HG02610 (cell line): Measurements from ENCODE around the gene EFEMP2.
A peak's percentile ranks its signal among the peaks of the same experiment; 100 is the strongest.

ENCODE experiments used
- ATAC-seq: cut with Tn5 transposase; IDR thresholded peaks from one replicate; pipeline ENCODE4 v1.9.1; 2021; ENCODE audit warnings: mild to moderate bottlenecking, moderate library complexity; ENCODE audit not compliant: unreplicated experiment

The EFEMP2 gene

GRCh38 chr11:65872586-65873317 is at the start of gene EFEMP2:
TSS of gene EFEMP2 (minus strand) at chr11:65872800. CDS start at chr11:65872354, 446 bp downstream.
- ATAC-seq = no peak

- ATAC-seq = no peak
These were observed 49.3 kb upstream of the EFEMP2 start for GRCh38 chr11:65921876-65922275.

- ATAC-seq = no peak
These were observed 48.5 kb upstream of the EFEMP2 start for GRCh38 chr11:65921033-65921555.

- ATAC-seq = no peak
These were observed 47.8 kb upstream of the EFEMP2 start for GRCh38 chr11:65920372-65920802.

- peak; percentile 28 for ATAC-seq
These were observed 47.2 kb upstream of the EFEMP2 start for GRCh38 chr11:65919573-65920371.

GRCh38 chr11:65919141-65919572 is 46.6 kb upstream of the EFEMP2 start, which contains the start of gene DRAP1:
TSS of gene DRAP1 (plus strand) at chr11:65919426. CDS start at chr11:65919502, 76 bp downstream.
- ATAC-seq = peak; percentile 82

GRCh38 chr11:65918211-65919140 is 45.9 kb upstream of the EFEMP2 start, which contains the start of gene C11orf68:
TSS of gene C11orf68 (minus strand) at chr11:65919062. CDS start at chr11:65919031, 31 bp downstream.
- peak; percentile 45 for ATAC-seq

GRCh38 chr11:65917434-65918210 is 45.0 kb upstream of the EFEMP2 start:
- no peak for ATAC-seq

GRCh38 chr11:65917077-65917433 is 44.5 kb upstream of the EFEMP2 start:
- no peak for ATAC-seq

- ATAC-seq = no peak
These were observed 43.8 kb upstream of the EFEMP2 start for GRCh38 chr11:65916391-65916790.

GRCh38 chr11:65915821-65916251 is 43.2 kb upstream of the EFEMP2 start:
- no peak for ATAC-seq

GRCh38 chr11:65915101-65915820 is 42.7 kb upstream of the EFEMP2 start:
- ATAC-seq = no peak

GRCh38 chr11:65912845-65913244 is 40.2 kb upstream of the EFEMP2 start:
- no peak for ATAC-seq

- ATAC-seq = no peak
These were observed 39.3 kb upstream of the EFEMP2 start for GRCh38 chr11:65911682-65912568.

- ATAC-seq = no peak
These were observed 35.3 kb upstream of the EFEMP2 start for GRCh38 chr11:65907878-65908277.

GRCh38 chr11:65906602-65907001 is 34.0 kb upstream of the EFEMP2 start:
- no peak for ATAC-seq

- ATAC-seq = no peak
These were observed 31.1 kb upstream of the EFEMP2 start for GRCh38 chr11:65903715-65904114.

- ATAC-seq = no peak
These were observed 30.5 kb upstream of the EFEMP2 start for GRCh38 chr11:65903068-65903481.
